GM19239 (cell line): Measurements from ENCODE around the gene CCKAR.
"Not testable (repeated sequence)": the region's sequence is repeated elsewhere in the genome, so short reads cannot be mapped to it uniquely, and the experiment has no call there.

Experiments used
- DNase-seq: peaks from one replicate; pipeline ENCODE4 v3.0.0; 2011; ENCODE audit warnings: low spot score; ENCODE audit not compliant: insufficient read length
- FAIRE-seq: peaks from 2 replicates; lab custom pipeline; 2011; peaks lifted over from hg19 to GRCh38; lab: Jason Lieb, UNC

The CCKAR gene, protein sequence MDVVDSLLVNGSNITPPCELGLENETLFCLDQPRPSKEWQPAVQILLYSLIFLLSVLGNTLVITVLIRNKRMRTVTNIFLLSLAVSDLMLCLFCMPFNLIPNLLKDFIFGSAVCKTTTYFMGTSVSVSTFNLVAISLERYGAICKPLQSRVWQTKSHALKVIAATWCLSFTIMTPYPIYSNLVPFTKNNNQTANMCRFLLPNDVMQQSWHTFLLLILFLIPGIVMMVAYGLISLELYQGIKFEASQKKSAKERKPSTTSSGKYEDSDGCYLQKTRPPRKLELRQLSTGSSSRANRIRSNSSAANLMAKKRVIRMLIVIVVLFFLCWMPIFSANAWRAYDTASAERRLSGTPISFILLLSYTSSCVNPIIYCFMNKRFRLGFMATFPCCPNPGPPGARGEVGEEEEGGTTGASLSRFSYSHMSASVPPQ

GRCh38 chr4:26490111-26490959 is at the start of gene CCKAR:
CCKAR (minus strand) TSS chr4:26490484; CDS start chr4:26490267, 217 bp downstream.
- FAIRE-seq (no peak), DNase-seq (no peak)

- DNase-seq (no peak), FAIRE-seq (no peak)
These were observed 43.4 kb upstream of the CCKAR start for GRCh38 chr4:26533685-26534084.

DNA sequence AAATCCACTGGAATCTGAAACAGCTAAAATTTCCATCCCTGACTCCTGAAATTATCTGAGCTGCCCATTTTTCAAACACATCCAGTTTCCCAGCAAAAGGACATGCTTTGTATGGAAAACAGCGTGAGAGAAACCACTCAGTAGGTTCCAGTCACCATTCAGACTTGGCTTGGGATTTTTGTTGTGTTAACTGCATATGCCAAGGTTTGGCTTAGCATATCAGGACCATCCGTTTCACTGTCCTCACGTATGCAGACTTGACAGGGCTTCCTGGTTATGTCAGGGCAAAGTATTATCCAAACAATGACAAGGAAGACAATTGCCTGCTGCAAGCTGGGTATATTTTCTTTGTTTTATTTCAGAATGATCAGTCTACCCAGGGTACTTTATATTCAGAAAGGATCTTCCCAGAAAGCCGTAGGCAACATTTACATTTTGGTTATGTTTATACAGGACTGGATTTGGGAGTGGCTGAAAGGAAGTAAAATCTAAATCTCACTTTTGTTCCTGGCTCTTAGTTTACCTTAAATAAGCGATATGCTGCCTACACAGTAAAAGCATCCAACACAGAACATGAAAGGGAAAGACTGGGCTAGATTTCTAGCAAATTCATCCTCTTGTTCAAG is 41.3 kb upstream of the CCKAR start:
- no peak for FAIRE-seq
- no peak for DNase-seq

- FAIRE-seq (no peak), DNase-seq (no peak)
These were observed 39.8 kb upstream of the CCKAR start for GRCh38 chr4:26530099-26530498.

GRCh38 chr4:26529479-26529878 is 39.2 kb upstream of the CCKAR start:
- FAIRE-seq (no peak), DNase-seq (no peak)

- no peak for DNase-seq
- FAIRE-seq = no peak
These were observed 35.5 kb upstream of the CCKAR start for GRCh38 chr4:26525771-26526150.

DNA sequence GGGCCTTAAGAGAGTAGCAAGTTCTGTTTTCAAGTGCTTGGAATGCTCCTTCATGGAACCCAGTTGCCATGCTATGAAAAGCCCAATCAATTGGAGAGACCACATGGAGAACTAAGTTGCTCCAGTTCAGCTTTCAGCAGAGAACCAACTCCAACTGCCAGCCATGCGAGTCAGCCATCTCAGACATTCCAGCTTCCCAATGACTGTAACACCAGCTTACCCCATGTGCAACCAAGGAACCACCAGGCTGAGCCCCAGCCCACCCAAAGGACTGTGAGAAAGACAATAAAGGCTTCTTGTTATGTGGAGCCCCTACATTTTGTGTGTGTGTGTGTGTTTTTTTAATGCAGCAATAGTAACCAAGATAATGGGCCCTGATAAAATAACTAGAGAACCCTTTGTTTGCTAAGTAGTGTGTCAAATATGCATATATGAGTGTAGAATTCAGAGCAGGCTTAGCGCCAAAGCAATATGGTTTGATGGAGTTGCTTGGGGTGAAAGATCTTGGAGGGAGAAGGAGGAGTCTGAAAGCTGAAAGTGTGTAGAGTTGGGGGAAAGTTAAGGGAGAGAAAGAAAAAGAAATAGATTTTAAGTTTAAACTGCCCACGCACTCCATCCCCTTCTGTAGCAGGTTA is 35.0 kb upstream of the CCKAR start:
- DNase-seq = no peak
- FAIRE-seq = no peak

GRCh38 chr4:26524011-26524410 is 33.7 kb upstream of the CCKAR start:
- DNase-seq = no peak
- FAIRE-seq = no peak

DNA sequence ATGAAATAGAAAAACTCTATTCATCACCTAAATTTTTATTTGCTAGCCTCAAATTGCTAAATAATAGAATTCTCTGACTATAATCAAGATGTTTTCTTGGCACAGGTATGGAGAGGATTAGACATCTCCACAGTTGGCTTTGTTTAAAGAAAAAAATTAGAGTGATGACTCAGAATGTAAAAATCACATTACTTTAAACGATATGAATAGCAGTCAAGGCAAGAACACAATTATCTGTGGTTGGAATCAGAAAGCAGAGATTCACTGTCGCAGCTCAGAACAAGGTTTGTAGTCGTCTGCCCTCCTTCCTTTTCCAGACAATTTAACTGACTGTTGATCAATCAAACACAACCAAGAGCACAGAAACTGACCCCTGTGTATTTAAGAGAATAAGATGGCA is 32.2 kb upstream of the CCKAR start:
- DNase-seq (no peak), FAIRE-seq (no peak)

DNA sequence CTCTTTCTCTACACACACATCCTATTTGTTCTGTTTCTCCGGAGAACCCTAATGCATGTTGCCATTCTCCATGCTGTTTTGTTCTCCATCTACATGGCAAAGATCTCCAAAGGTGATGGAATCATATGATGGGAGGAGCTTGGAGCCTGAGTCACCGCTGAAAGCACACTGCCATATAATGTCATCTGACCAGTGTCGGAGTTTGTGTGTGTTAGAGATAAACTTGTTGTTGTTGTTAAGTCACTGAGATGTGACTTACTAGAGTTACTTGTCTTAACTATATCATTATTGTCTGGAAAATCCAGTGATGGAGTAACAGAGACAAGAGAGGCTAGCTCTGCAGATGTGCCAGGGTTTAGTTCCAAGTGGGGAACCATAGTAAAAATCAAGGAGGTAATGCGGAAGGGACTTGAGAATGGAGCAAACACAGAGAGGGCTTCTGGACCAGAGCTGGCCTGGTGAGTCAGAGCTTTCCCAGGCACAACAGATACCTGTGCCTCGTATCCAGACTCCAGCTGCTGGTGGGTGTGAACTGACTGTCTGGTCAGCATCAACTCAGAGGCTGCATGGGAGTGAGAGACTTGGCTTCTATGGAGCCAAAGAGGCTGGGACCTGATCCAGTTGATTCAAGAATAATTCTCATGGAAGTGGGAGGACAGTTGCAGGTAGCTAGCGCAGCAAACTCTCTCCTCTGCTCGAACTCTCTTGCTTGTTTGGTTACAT is 30.6 kb upstream of the CCKAR start:
- DNase-seq (no peak), FAIRE-seq (no peak)

DNA sequence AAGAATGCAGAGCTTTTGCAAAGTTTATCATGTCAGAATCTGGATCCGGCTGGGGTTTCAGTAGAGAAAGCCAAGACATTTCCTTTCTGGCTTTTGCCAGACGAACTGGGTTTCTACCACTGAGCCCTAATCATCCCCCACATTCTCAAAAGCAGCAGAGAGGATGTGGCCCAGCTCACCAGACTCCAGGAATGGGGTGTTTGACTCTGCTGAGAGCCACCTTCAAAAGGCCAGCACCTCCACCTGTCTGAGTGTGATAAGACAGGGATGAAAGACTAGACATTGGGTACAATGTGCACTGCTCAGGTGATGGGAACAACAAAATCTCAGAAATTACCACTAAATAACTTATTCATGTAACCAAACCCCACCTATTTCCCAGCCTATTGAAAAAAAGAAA is 25.7 kb upstream of the CCKAR start:
- DNase-seq (no peak), FAIRE-seq (no peak)

- DNase-seq (no peak), FAIRE-seq (no peak)
These were observed 20.2 kb upstream of the CCKAR start for GRCh38 chr4:26510334-26510964.

GRCh38 chr4:26509681-26510333 is 19.5 kb upstream of the CCKAR start:
- FAIRE-seq = no peak

DNA sequence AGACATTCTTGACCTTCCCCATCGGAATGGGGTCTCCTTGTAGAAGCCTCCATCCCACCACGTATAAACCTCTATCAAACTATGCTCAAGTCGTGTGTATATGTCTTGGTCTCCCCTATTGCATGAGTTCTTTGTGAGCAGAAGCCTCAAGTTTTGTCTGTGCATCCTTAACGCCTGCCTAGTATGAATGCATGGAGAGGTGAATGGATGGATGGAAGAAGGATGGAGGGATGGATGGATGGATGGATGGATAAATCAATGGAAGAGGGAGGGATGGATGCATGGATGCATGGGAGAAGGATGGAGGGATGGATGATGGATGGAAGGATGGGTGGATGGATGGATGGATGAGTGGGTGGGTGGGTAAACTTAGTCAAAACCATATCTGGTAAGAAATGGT is 17.0 kb upstream of the CCKAR start:
- no peak for FAIRE-seq

More at GRCh38 chr4:26509681-26510333, 19.5 kb upstream of the CCKAR start:
- DNase-seq = no peak

DNA sequence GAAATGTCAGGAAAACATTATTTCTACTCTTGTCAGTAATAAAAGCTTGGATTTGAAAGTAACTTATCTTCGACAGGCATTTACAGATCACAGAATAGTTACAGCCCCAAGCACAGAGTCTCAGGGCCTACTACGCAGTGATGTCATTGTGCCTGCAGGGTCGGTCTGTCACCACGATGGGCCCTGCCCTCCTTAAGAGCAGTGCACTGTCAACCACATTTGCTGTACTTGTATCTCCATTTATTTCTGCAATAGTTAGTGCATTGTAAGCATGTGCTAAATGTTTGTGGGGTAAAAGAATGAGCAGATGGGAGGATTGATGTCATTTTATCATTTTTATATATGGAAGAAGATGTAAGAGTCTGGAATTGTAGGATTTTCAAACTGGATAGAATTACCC is 13.6 kb upstream of the CCKAR start:
- no peak for FAIRE-seq

More for the DNA sequence above, 17.0 kb upstream of the CCKAR start:
- no peak for DNase-seq

GRCh38 chr4:26503427-26503826 is 13.1 kb upstream of the CCKAR start:
- FAIRE-seq = no peak
- no peak for DNase-seq

More for the DNA sequence above, 13.6 kb upstream of the CCKAR start:
- DNase-seq = no peak

- not testable (repeated sequence) for DNase-seq, FAIRE-seq
These were observed 10.3 kb upstream of the CCKAR start for GRCh38 chr4:26500565-26500999.

GRCh38 chr4:26496207-26496783 is 6.0 kb upstream of the CCKAR start:
- FAIRE-seq (no peak), DNase-seq (no peak)
